LNCaP clone FGC (cell line): Measurements from ENCODE around the gene CACNA1C.

Source experiments
- DNase-seq: peaks from one replicate; pipeline ENCODE4 v3.0.0-alpha.2; 2011; ENCODE audit warnings: low read depth
- H3K4me3 ChIP-seq: 2 replicates; pipeline ENCODE4 v1.5.1; 2011; ENCODE audit warnings: mild to moderate bottlenecking, low read depth, low read length, control low read depth
- TF ChIP-seq, protein P1 (sequence below): IDR thresholded peaks from 2 replicates; pipeline ENCODE4 v1.5.1; 2012; ENCODE audit warnings: mild to moderate bottlenecking; ENCODE audit not compliant: control insufficient read depth, insufficient read depth; ENCODE audit errors: extremely low read depth

Gene CACNA1C

DNA sequence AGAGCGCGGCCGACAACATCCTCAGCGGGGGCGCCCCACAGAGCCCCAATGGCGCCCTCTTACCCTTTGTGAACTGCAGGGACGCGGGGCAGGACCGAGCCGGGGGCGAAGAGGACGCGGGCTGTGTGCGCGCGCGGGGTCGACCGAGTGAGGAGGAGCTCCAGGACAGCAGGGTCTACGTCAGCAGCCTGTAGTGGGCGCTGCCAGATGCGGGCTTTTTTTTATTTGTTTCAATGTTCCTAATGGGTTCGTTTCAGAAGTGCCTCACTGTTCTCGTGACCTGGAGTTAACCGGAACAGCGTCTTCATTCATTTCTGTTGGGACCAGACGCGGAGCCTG, 638.2 kb downstream of the CACNA1C start:
- no peak for DNase-seq
- TF ChIP-seq, protein P1, sequence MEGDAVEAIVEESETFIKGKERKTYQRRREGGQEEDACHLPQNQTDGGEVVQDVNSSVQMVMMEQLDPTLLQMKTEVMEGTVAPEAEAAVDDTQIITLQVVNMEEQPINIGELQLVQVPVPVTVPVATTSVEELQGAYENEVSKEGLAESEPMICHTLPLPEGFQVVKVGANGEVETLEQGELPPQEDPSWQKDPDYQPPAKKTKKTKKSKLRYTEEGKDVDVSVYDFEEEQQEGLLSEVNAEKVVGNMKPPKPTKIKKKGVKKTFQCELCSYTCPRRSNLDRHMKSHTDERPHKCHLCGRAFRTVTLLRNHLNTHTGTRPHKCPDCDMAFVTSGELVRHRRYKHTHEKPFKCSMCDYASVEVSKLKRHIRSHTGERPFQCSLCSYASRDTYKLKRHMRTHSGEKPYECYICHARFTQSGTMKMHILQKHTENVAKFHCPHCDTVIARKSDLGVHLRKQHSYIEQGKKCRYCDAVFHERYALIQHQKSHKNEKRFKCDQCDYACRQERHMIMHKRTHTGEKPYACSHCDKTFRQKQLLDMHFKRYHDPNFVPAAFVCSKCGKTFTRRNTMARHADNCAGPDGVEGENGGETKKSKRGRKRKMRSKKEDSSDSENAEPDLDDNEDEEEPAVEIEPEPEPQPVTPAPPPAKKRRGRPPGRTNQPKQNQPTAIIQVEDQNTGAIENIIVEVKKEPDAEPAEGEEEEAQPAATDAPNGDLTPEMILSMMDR: no peak
- no peak overlapping the region for H3K4me3 ChIP-seq

DNA sequence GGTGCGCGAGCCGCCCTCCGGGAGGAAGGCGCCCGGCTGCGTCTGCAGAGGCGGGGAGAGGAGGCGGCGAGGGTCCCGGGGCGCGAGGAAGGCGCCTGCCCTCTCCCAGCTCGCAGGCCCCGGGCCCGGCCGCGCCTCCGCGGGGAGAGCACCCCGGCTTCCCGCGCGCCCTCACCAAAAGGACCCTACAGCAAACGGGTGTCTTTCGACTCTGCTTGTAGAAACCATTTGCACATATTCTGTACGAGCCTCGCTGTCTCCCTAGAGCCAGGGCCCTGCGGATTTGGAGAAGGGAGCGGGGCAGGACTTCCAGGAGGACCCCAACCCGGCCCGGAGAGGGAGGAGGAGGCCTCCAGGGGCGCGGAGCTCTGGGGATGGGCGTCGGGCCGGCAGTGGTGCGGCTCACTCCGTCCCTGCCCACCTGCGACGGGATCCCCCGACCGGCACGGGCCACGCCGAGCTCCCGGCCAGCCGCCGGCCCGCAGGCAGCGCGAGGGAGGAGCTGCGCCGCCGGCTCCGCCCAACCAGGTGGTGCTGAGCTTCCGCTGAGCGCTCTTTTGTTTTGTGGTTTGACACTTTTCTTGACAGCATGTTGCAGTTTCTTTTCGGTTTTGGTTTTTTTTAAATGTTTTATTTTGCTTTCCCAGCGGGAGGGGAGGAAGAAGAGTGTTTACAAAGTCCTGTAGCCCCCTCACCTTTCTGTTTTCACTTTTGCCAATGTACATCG, 638.7 kb downstream of the CACNA1C start:
- DNase-seq: no peak
- TF ChIP-seq, protein P1: no peak
- H3K4me3 ChIP-seq: no peak overlapping the region

DNA sequence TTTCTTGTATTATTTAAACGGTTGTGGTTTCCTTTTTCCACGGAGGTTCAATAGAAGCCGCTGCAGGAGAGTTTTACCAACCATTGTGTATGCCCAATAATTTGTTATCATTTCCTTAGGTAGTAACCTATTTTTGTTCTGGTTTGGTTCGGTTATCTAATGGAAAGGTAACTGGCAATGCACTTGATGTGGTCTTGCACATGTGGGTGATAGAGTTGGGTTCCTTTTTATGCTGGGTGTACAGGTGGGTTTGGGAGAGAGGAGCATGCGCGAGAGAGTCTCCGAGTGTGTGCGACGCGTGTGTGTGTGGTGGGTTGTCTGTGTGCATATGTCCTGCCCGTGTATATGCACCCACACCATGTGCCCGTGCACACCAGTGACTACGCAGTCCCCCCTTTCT, 639.3 kb downstream of the CACNA1C start:
- TF ChIP-seq, protein P1: no peak
- DNase-seq: no peak
- H3K4me3 ChIP-seq: no peak overlapping the region

DNA sequence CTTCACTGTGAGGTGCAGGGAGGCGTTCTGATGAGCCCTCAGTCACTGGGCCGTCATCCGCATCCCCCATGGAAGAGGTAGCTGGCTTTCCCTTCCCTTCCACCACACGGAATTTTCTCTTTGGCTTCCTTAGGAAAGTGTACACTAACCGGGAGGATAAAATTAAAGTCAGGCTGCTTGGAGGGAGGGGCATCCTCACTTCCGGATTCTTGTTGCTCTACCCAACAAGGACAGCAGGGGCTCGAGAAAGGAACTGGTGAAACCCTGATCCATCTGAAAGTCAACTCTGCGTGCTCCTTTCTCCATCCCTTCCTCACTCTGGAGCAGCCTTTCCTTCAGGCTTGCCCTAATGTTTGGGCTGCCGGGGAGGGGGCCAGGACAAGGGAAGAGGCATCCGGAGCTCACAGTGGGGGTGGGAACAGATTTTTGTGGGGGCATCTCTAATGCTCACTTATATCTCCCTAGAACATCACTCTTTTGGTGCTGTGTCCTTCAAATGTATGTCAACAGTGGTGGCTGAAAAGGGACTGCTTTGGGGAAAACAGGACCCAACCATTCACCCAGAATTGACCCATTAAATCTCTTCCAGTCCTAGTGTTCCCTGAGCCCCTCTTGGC, 640.6 kb downstream of the CACNA1C start:
- TF ChIP-seq, protein P1: no peak
- no peak for DNase-seq

DNA sequence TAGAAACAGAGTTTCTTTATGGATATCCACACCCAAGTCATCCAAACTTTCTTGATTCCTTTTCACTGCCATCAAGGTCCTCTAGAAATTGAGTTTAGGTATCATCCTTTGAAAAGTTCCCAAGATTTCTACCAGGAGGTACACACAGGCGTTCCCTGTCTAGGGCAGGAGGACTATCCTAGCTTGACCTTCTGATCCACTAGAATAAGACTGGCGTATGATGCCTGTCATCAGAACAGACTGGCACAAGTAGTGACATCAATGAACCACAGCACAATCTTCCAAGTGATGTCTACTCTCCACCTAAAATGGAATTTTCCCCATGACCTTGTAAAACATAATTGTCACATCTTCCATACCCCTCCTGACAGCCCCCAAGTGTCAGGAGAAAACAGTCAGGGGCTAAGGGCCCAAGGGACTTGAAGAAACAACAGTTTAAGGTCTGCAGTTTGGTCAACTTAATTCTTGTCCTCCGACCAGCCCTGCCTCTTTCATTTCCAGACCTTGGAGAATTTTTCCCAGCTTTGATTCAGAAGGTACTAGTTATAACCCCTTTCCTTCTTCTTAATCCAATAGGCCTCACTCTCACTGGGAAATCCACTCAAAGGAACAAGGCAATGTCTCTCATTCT, 641.3 kb downstream of the CACNA1C start:
- TF ChIP-seq, protein P1: no peak
- no peak for DNase-seq
- no peak overlapping the region for H3K4me3 ChIP-seq

More for the DNA sequence above, 640.6 kb downstream of the CACNA1C start:
- H3K4me3 ChIP-seq: no peak overlapping the region

DNA sequence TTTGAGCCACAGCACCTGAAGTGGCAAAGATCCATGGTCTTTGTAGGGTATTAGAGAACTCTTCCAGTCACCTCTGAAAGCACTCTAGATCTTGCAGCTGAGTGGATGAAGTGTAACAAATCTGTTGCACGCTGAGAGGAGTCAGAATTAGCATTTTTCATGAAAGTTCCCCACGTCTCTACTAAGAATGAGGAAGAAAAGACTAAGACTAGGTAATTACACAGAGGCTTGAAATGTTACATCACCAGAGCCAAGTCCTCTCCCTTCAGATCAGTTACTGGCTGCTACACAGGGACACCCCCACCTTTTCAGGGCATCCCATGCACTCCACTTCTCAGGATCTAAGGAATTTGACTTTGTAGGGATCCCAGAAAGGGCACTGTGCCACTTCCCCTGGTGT, 643.3 kb downstream of the CACNA1C start:
- TF ChIP-seq, protein P1: no peak
- no peak overlapping the region for H3K4me3 ChIP-seq
- DNase-seq: no peak
